Measurements from ENCODE around the gene ANXA4. TPM values are rescaled to one million over a fixed set of nuclear protein-coding genes. Genes with fewer than 3 reads are reported as not detected.
"Not testable (repeated sequence)": the region's sequence is repeated elsewhere in the genome, so short reads cannot be mapped to it uniquely, and the experiment has no call there.

The ANXA4 gene
- polyA plus RNA-seq, 3 donors from 2014 or later, result 80.8 to 86.1 (median 85.5) TPM

- peaks cover 6 to 8% of the 10 kb centered on the region in 2 donors for H3K4me1 Mint-ChIP-seq
- no peak overlapping the region for H3K4me3 Mint-ChIP-seq
- no peaks in the 10 kb centered on the region for H3K9me3 Mint-ChIP-seq
- no peak for DNase-seq
- no peaks in the 10 kb centered on the region for H3K36me3 Mint-ChIP-seq
- H3K27me3 Mint-ChIP-seq (ENCODE audit: low read depth in 3 of 3), result peaks cover 4 to 5% (median 4%) of the 10 kb centered on the region in 3 donors
- H3K27ac Mint-ChIP-seq, result no peak overlapping the region
Observed at GRCh38 chr2:69714024-69714423, 27.9 kb upstream of the ANXA4 start.

- H3K36me3 Mint-ChIP-seq; H3K4me1 Mint-ChIP-seq; H3K9me3 Mint-ChIP-seq; H3K27me3 Mint-ChIP-seq (ENCODE audit: low read depth in 3 of 3): not testable (repeated sequence)
- DNase-seq, result peak; percentile 74 to 84 (median 78)
- peak overlapping the region in 1 of 5 donors; percentile 0 for H3K4me3 Mint-ChIP-seq
- H3K27ac Mint-ChIP-seq, result peak overlapping the region in 3 of 6 donors; percentile 38 to 71 (median 53)
Observed at GRCh38 chr2:69714539-69715220, 27.3 kb upstream of the ANXA4 start.

GRCh38 chr2:69715964-69716363 is 26.0 kb upstream of the ANXA4 start:
- H3K4me1 Mint-ChIP-seq, result peaks cover 6 to 8% of the 10 kb centered on the region in 2 donors
- H3K36me3 Mint-ChIP-seq, result no peaks in the 10 kb centered on the region
- no peak for DNase-seq
- peaks cover 4 to 5% (median 4%) of the 10 kb centered on the region in 3 donors for H3K27me3 Mint-ChIP-seq (ENCODE audit: low read depth in 3 of 3)
- no peak overlapping the region for H3K27ac Mint-ChIP-seq
- no peak overlapping the region for H3K4me3 Mint-ChIP-seq
- no peaks in the 10 kb centered on the region for H3K9me3 Mint-ChIP-seq

- Mint-ChIP-seq H3K36me3 (no peaks in the 10 kb centered on the region), H3K4me3 (no peak overlapping the region), H3K27me3 (ENCODE audit: low read depth in 3 of 3) (peaks cover 4 to 5% (median 4%) of the 10 kb centered on the region in 3 donors), H3K4me1 (peaks cover 6 to 8% of the 10 kb centered on the region in 2 donors), H3K27ac (peak overlapping the region in 1 of 6 donors; percentile 33), H3K9me3 (no peaks in the 10 kb centered on the region)
- no peak for DNase-seq
Observed at GRCh38 chr2:69716555-69717120, 25.3 kb upstream of the ANXA4 start.

GRCh38 chr2:69717186-69717585 is 24.7 kb upstream of the ANXA4 start:
- no peak overlapping the region for H3K27ac Mint-ChIP-seq
- H3K4me3 Mint-ChIP-seq, result no peak overlapping the region
- H3K4me1 Mint-ChIP-seq, result peaks cover 6 to 8% of the 10 kb centered on the region in 2 donors
- no peaks in the 10 kb centered on the region for H3K9me3 Mint-ChIP-seq
- H3K36me3 Mint-ChIP-seq, result no peaks in the 10 kb centered on the region
- DNase-seq, result no peak
- peaks cover 3 to 6% (median 4%) of the 10 kb centered on the region in 3 donors for H3K27me3 Mint-ChIP-seq (ENCODE audit: low read depth in 3 of 3)

GRCh38 chr2:69717861-69718273 is 24.1 kb upstream of the ANXA4 start:
- Mint-ChIP-seq H3K4me3 (no peak overlapping the region), H3K27me3 (ENCODE audit: low read depth in 3 of 3) (peaks cover 3 to 6% (median 6%) of the 10 kb centered on the region in 3 donors), H3K9me3 (no peaks in the 10 kb centered on the region), H3K4me1 (peaks cover 6 to 8% of the 10 kb centered on the region in 2 donors), H3K27ac (no peak overlapping the region), H3K36me3 (no peaks in the 10 kb centered on the region)
- no peak for DNase-seq

- Mint-ChIP-seq H3K4me3 (no peak overlapping the region), H3K27ac (no peak overlapping the region), H3K27me3 (ENCODE audit: low read depth in 3 of 3) (peaks cover 3 to 7% (median 5%) of the 10 kb centered on the region in 3 donors), H3K9me3 (no peaks in the 10 kb centered on the region), H3K4me1 (peaks cover 6 to 8% of the 10 kb centered on the region in 2 donors), H3K36me3 (no peaks in the 10 kb centered on the region)
- no peak for DNase-seq
Observed at GRCh38 chr2:69718338-69718965, 23.5 kb upstream of the ANXA4 start.

GRCh38 chr2:69720404-69720803 is 21.5 kb upstream of the ANXA4 start:
- Mint-ChIP-seq H3K9me3 (no peaks in the 10 kb centered on the region), H3K4me3 (no peak overlapping the region), H3K36me3 (no peaks in the 10 kb centered on the region), H3K4me1 (peaks cover 4 to 8% of the 10 kb centered on the region in 2 donors), H3K27me3 (ENCODE audit: low read depth in 3 of 3) (peaks cover 2 to 3% (median 3%) of the 10 kb centered on the region in 3 donors), H3K27ac (no peak overlapping the region)
- no peak for DNase-seq

GRCh38 chr2:69721022-69721421 is 20.9 kb upstream of the ANXA4 start:
- H3K36me3 Mint-ChIP-seq, result no peaks in the 10 kb centered on the region
- H3K4me1 Mint-ChIP-seq, result peaks cover 4 to 8% of the 10 kb centered on the region in 2 donors
- no peak overlapping the region for H3K27ac Mint-ChIP-seq
- DNase-seq, result no peak
- H3K27me3 Mint-ChIP-seq (ENCODE audit: low read depth in 3 of 3), result peaks cover 2 to 3% (median 3%) of the 10 kb centered on the region in 3 donors
- no peaks in the 10 kb centered on the region for H3K9me3 Mint-ChIP-seq
- H3K4me3 Mint-ChIP-seq, result no peak overlapping the region

GRCh38 chr2:69723791-69724190 is 18.1 kb upstream of the ANXA4 start:
- H3K4me1 Mint-ChIP-seq, result peaks cover 4 to 8% of the 10 kb centered on the region in 2 donors
- no peaks in the 10 kb centered on the region for H3K9me3 Mint-ChIP-seq
- H3K4me3 Mint-ChIP-seq, result no peak overlapping the region
- H3K36me3 Mint-ChIP-seq, result no peaks in the 10 kb centered on the region
- H3K27me3 Mint-ChIP-seq (ENCODE audit: low read depth in 3 of 3), result peaks cover 0 to 3% (median 2%) of the 10 kb centered on the region in 3 donors
- H3K27ac Mint-ChIP-seq, result no peak overlapping the region
- DNase-seq, result no peak

- no peaks in the 10 kb centered on the region for H3K9me3 Mint-ChIP-seq
Observed at GRCh38 chr2:69724540-69725159, 17.3 kb upstream of the ANXA4 start.

GRCh38 chr2:69725706-69726360 is 16.1 kb upstream of the ANXA4 start:
- peaks cover 0 to 3% (median 2%) of the 10 kb centered on the region in 3 donors for H3K27me3 Mint-ChIP-seq (ENCODE audit: low read depth in 3 of 3)
- H3K27ac Mint-ChIP-seq, result no peak overlapping the region
- peaks cover 4 to 8% of the 10 kb centered on the region in 2 donors for H3K4me1 Mint-ChIP-seq
- no peaks in the 10 kb centered on the region for H3K9me3 Mint-ChIP-seq
- H3K4me3 Mint-ChIP-seq, result peak overlapping the region in 2 of 5 donors; percentile 2 to 15
- DNase-seq, result no peak
- no peaks in the 10 kb centered on the region for H3K36me3 Mint-ChIP-seq

More at GRCh38 chr2:69724540-69725159, 17.3 kb upstream of the ANXA4 start:
- peak; percentile 77 to 80 (median 79) for DNase-seq
- Mint-ChIP-seq H3K27me3 (ENCODE audit: low read depth in 3 of 3) (peaks cover 0 to 3% (median 2%) of the 10 kb centered on the region in 3 donors), H3K4me3 (peak overlapping the region; percentile 60 to 84 (median 76)), H3K27ac (peak overlapping the region in 3 of 6 donors; percentile 1 to 30 (median 28)), H3K36me3 (no peaks in the 10 kb centered on the region), H3K4me1 (peaks cover 4 to 8% of the 10 kb centered on the region in 2 donors)

GRCh38 chr2:69729266-69729665 is 12.7 kb upstream of the ANXA4 start:
- peaks cover 4 to 7% of the 10 kb centered on the region in 2 donors for H3K4me1 Mint-ChIP-seq
- H3K27me3 Mint-ChIP-seq (ENCODE audit: low read depth in 3 of 3), result peaks cover 0 to 3% (median 0%) of the 10 kb centered on the region in 3 donors
- H3K27ac Mint-ChIP-seq, result no peak overlapping the region
- H3K36me3 Mint-ChIP-seq, result no peaks in the 10 kb centered on the region
- DNase-seq, result no peak
- H3K4me3 Mint-ChIP-seq, result no peak overlapping the region
- H3K9me3 Mint-ChIP-seq, result no peaks in the 10 kb centered on the region

All from immature natural killer cell (primary cell).